Measurements from ENCODE around the gene PRKAG3. TPM values are rescaled to one million over a fixed set of nuclear protein-coding genes. Genes with fewer than 3 reads are reported as not detected.

The PRKAG3 gene
- total RNA-seq, 1 donor from 2014 or later: not detected

DNA sequence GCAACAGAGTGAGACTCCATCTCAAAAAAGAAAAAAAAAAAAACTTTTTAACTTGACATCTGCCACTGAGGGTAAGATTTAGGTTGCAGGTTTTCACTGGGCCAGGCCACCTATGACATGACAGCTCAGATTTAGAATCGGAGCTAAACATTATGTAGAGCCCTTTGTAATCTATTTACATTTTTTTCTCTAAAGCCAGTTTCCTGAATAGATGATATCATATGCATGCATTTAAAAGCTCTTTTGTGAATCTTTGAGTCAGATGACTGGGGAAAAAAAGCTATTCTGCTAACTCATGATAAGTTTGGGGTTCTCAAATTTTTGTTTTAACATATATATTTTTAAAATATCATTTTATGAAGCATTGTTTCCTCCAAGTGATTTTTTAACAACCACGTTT lies 21.3 kb downstream of the PRKAG3 start:
- DNase-seq (no peak), ATAC-seq (ENCODE audit: low read depth) (no peak)
- no peak overlapping the region for H3K4me3 Mint-ChIP-seq
- ChIA-PET POLR2A (no interaction called here), CTCF (no interaction called here)
- H3K36me3 Mint-ChIP-seq (ENCODE audit: low read depth): no peaks in the 10 kb centered on the region
- no peak overlapping the region for H3K27ac Mint-ChIP-seq
- no peaks in the 10 kb centered on the region for H3K9me3 Mint-ChIP-seq
- TF ChIP-seq, protein P1, sequence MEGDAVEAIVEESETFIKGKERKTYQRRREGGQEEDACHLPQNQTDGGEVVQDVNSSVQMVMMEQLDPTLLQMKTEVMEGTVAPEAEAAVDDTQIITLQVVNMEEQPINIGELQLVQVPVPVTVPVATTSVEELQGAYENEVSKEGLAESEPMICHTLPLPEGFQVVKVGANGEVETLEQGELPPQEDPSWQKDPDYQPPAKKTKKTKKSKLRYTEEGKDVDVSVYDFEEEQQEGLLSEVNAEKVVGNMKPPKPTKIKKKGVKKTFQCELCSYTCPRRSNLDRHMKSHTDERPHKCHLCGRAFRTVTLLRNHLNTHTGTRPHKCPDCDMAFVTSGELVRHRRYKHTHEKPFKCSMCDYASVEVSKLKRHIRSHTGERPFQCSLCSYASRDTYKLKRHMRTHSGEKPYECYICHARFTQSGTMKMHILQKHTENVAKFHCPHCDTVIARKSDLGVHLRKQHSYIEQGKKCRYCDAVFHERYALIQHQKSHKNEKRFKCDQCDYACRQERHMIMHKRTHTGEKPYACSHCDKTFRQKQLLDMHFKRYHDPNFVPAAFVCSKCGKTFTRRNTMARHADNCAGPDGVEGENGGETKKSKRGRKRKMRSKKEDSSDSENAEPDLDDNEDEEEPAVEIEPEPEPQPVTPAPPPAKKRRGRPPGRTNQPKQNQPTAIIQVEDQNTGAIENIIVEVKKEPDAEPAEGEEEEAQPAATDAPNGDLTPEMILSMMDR (IDR thresholded peaks at IDR 0.05): no peak
- peaks cover 41% of the 10 kb centered on the region for H3K27me3 Mint-ChIP-seq
- intact Hi-C loops (cut with micrococcal nuclease): no loop called here
- peaks cover 4% of the 10 kb centered on the region for H3K4me1 Mint-ChIP-seq

DNA sequence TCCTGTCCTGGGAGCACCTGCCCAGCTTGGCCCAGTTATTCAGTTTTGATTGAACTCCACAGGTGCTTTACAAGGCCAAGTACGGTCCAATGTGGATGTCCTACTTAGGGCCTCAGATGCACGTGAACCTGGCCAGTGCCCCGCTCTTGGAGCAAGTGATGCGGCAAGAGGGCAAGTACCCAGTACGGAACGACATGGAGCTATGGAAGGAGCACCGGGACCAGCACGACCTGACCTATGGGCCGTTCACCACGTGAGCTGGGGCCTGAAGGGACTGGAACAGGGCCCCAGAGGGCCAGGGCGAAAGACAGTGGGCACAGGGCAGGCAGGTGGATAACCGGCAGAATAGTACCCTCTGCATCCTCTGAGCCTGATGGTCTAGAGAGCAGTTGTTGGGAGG lies 22.1 kb downstream of the PRKAG3 start:
- Mint-ChIP-seq H3K27me3 (peaks cover 48% of the 10 kb centered on the region), H3K9me3 (peaks cover 7% of the 10 kb centered on the region), H3K4me1 (peaks cover 4% of the 10 kb centered on the region), H3K4me3 (no peak overlapping the region), H3K36me3 (ENCODE audit: low read depth) (no peaks in the 10 kb centered on the region), H3K27ac (no peak overlapping the region)
- TF ChIP-seq, protein P1 (IDR thresholded peaks at IDR 0.05): no peak
- no peak for DNase-seq
- ChIA-PET CTCF (no interaction called here), POLR2A (no interaction called here)
- ATAC-seq (ENCODE audit: low read depth): no peak
- intact Hi-C loops (cut with micrococcal nuclease): no loop called here

DNA sequence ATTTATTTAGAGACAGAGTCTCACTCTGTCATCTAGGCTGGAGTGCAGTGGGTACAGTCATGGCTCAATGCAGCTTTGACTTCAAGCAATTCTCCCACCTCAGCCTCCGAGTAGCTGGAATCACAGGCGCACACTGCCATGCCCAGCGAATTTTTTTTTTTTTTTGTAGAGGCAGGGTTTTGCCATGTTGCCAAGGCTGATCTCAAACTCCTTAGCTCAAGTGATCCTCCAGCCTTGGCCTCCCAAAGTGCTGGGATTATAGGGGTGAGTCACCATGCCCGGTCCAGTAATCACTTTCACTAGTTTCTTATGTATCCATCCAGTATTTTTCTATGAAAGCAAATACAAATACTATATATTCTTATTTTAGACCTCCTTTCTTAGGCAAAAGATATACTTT lies 24.0 kb downstream of the PRKAG3 start:
- ATAC-seq (ENCODE audit: low read depth) (no peak), DNase-seq (no peak)
- Mint-ChIP-seq H3K9me3 (peaks cover 8% of the 10 kb centered on the region), H3K27me3 (peaks cover 40% of the 10 kb centered on the region), H3K4me1 (peaks cover 4% of the 10 kb centered on the region), H3K27ac (no peak overlapping the region), H3K4me3 (no peak overlapping the region), H3K36me3 (ENCODE audit: low read depth) (no peaks in the 10 kb centered on the region)
- intact Hi-C loops (cut with micrococcal nuclease): no loop called here
- POLR2A ChIA-PET: no interaction called here
- CTCF ChIA-PET: no interaction called here
- TF ChIP-seq, protein P1 (IDR thresholded peaks at IDR 0.05): no peak

DNA sequence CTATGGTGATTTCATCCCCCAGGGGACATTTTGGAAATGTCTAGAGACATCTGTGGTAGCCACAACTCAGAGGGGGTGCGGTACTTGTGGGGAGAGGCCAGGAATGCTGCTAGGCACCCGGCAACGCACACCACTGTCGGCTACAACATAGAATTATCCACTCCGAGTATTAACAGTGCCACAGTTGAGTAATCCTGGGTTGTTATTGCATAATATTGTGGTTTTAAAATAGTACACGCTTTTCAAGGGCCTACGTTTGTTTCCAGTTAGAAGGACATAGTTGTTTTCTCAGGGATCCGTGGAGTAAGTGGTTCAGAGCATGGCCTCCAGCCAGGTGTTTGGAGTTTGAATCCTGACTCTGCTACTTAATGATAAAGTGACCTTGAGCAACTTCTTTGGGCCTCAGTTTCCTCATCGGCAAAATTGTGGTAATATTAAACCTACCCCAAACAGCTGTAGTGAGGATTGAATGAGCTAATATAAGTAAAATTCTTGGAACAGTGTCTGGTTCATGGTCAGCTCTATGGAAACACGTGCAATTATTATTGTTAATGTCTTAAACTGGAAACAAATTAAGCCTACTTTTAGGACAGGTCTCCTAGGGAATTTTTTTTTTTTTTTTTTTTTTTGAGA lies 25.1 kb downstream of the PRKAG3 start:
- H3K9me3 Mint-ChIP-seq: peaks cover 8% of the 10 kb centered on the region
- intact Hi-C loops (cut with micrococcal nuclease): no loop called here
- peaks cover 34% of the 10 kb centered on the region for H3K27me3 Mint-ChIP-seq
- no peak for ATAC-seq (ENCODE audit: low read depth)
- H3K36me3 Mint-ChIP-seq (ENCODE audit: low read depth): no peaks in the 10 kb centered on the region
- no peak for DNase-seq
- peaks cover 4% of the 10 kb centered on the region for H3K4me1 Mint-ChIP-seq
- no peak overlapping the region for H3K4me3 Mint-ChIP-seq
- CTCF ChIA-PET: no interaction called here
- no peak overlapping the region for H3K27ac Mint-ChIP-seq
- TF ChIP-seq, protein P1 (IDR thresholded peaks at IDR 0.05): no peak
- POLR2A ChIA-PET: no interaction called here

DNA sequence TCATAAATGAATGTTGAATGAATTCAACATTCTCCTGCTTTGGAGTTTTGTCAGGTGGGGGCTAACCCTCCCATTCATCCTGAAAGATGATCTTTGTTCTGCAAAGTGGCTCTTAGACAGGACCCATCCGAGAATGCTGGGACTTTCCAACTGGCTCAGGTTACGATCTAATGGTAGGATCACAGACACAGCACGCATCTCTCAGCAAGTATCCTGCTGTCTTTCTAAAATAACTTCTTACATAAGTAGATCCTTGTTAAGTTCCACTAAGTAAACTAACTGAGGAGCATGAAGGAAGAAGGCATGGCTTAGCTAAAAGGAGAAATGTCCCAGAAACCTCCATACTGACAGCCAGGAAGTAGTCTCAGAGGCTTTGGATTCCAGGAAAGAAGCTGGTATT lies 26.0 kb downstream of the PRKAG3 start:
- H3K36me3 Mint-ChIP-seq (ENCODE audit: low read depth): no peaks in the 10 kb centered on the region
- no peak for ATAC-seq (ENCODE audit: low read depth)
- CTCF ChIA-PET: no interaction called here
- TF ChIP-seq, protein P1 (IDR thresholded peaks at IDR 0.05): no peak
- no peak overlapping the region for H3K27ac Mint-ChIP-seq
- intact Hi-C loops (cut with micrococcal nuclease): no loop called here
- H3K4me1 Mint-ChIP-seq: peaks cover 4% of the 10 kb centered on the region
- no peak for DNase-seq
- H3K27me3 Mint-ChIP-seq: peaks cover 29% of the 10 kb centered on the region
- H3K4me3 Mint-ChIP-seq: no peak overlapping the region
- POLR2A ChIA-PET: no interaction called here
- H3K9me3 Mint-ChIP-seq: peaks cover 8% of the 10 kb centered on the region
